ENCODE measurements around the gene SLC16A11. TPM values are rescaled to one million over a fixed set of nuclear protein-coding genes. Genes with fewer than 3 reads are reported as not detected.

Gene SLC16A11
- 0.30 TPM in 1 of 2 replicates, not detected in the other for total RNA-seq

GRCh38 chr17:7043497-7044198, at the start of gene SLC16A11:
SLC16A11 (minus strand) TSS chr17:7044092; CDS start chr17:7043513, 579 bp downstream.

GRCh38 chr17:7079581-7080455, 35.9 kb upstream of the SLC16A11 start, which contains the start of gene CLEC10A:
CLEC10A (minus strand) TSS chr17:7080251; CDS start chr17:7078812, 1,439 bp downstream.

GRCh38 chr17:7035591-7036368, 8.1 kb downstream of the SLC16A11 start, which contains the start of gene SLC16A13:
SLC16A13 (plus strand) TSS chr17:7036015; CDS start chr17:7036383, 368 bp downstream.

GRCh38 chr17:7022781-7023571, 20.9 kb downstream of the SLC16A11 start, which contains the start of gene BCL6B:
BCL6B (plus strand) TSS chr17:7023050; CDS start chr17:7023672, 622 bp downstream.

GRCh38 chr17:6995500-6996255, 48.2 kb downstream of the SLC16A11 start, which contains the start of gene ALOX12:
ALOX12 (plus strand) TSS chr17:6996049; CDS start chr17:6996118, 69 bp downstream.

Other genes with a start within 250 kb of the SLC16A11 start
- not detected in 2 replicates for gene TEKT1, start 212.4 kb downstream of the SLC16A11 start, total RNA-seq
- gene ALOX12, start 48.0 kb downstream of the SLC16A11 start, total RNA-seq: not detected in 2 replicates
- gene RNASEK, start 31.5 kb downstream of the SLC16A11 start, total RNA-seq: 32.4 and 46.7 TPM in 2 replicates
- under 0.01 TPM in 1 of 2 replicates, not detected in the other for gene BCL6B, start 21.0 kb downstream of the SLC16A11 start, total RNA-seq
- 0.59 and 1.2 TPM in 2 replicates for gene SLC16A13, start 8.1 kb downstream of the SLC16A11 start, total RNA-seq
- gene CLEC10A, start 36.2 kb upstream of the SLC16A11 start, total RNA-seq: not detected in 2 replicates
- gene ASGR2, start 70.7 kb upstream of the SLC16A11 start, total RNA-seq: not detected in 2 replicates
- 1.1 and 1.2 TPM in 2 replicates for gene ASGR1, start 135.3 kb upstream of the SLC16A11 start, total RNA-seq
- 28.8 and 39.5 TPM in 2 replicates for gene DLG4, start 175.7 kb upstream of the SLC16A11 start, total RNA-seq
- 209 and 256 TPM in 2 replicates for gene ACADVL, start 175.8 kb upstream of the SLC16A11 start, total RNA-seq
- gene DVL2, start 190.4 kb upstream of the SLC16A11 start, total RNA-seq: 60.4 and 61.2 TPM in 2 replicates
- 33.0 and 41.3 TPM in 2 replicates for gene PHF23, start 195.4 kb upstream of the SLC16A11 start, total RNA-seq
- gene GABARAP, start 198.4 kb upstream of the SLC16A11 start, total RNA-seq: 153 and 179 TPM in 2 replicates
- 32.1 and 51.9 TPM in 2 replicates for gene CTDNEP1, start 207.6 kb upstream of the SLC16A11 start, total RNA-seq
- gene ELP5, start 208.1 kb upstream of the SLC16A11 start, total RNA-seq: 23.2 and 30.9 TPM in 2 replicates
- gene CLDN7, start 218.4 kb upstream of the SLC16A11 start, total RNA-seq: 0.60 TPM in 1 of 2 replicates, not detected in the other
- gene SLC2A4, start 237.6 kb upstream of the SLC16A11 start, total RNA-seq: not detected in 2 replicates